Right cardiac atrium (tissue), 5 donors: ENCODE results near the gene KLHL17. TPM values are rescaled to one million over a fixed set of nuclear protein-coding genes. Genes with fewer than 3 reads are reported as not detected.
A peak's percentile ranks its signal among the peaks of the same experiment; 100 is the strongest.
"Not testable (repeated sequence)": the region's sequence is repeated elsewhere in the genome, so short reads cannot be mapped to it uniquely, and the experiment has no call there.

Experiments
- ATAC-seq, 2 donors: fragments of 200-7000 bp; cut with Tn5 transposase; one replicate each; pipeline versions ENCODE4 v1.8.0 to v1.9.1; 2020; ENCODE audit warnings: moderate library complexity in 2 of 2, mild to moderate bottlenecking in 1 of 2
- DNase-seq, 3 donors: peaks; one replicate each; pipeline ENCODE4 v3.0.0-alpha.2; 2020
- H3K27ac ChIP-seq: one replicate; pipeline ENCODE4 v1.5.1; 2013; ENCODE audit warnings: mild to moderate bottlenecking, low read length, control low read depth, moderate library complexity
- H3K27me3 ChIP-seq: one replicate; pipeline ENCODE4 v1.6.1; 2013; ENCODE audit not compliant: control insufficient read depth, insufficient read depth
- H3K4me1 ChIP-seq: one replicate; pipeline ENCODE4 v1.6.1; 2013; ENCODE audit warnings: low read length; ENCODE audit not compliant: control insufficient read depth, insufficient read depth
- H3K4me3 ChIP-seq: one replicate; pipeline ENCODE4 v1.5.1; 2013; ENCODE audit warnings: low read length, control low read depth
- H3K9me3 ChIP-seq: one replicate; pipeline ENCODE4 v1.6.1; 2013; ENCODE audit warnings: low read length; ENCODE audit not compliant: control insufficient read depth
- WGBS: extraction: QIAGEN DNeasy Blood & Tissue Kit; methylation state at CpG from one replicate; pipeline ENCODE4 v1.1.7; 2013; 5-methylcytosine and 5-hydroxymethylcytosine counted together
- intact Hi-C, 4 donors: fragments of 100-400 bp; cut with DNase I; formaldehyde crosslinking; loops; one replicate each; pipeline versions ENCODE4 v1.11.0 to v1.14.0; 2022 to 2023
- polyA plus RNA-seq: library from polyadenylated mRNA; stranded (reverse); fragments of 200-250 nt; gene quantifications from one replicate; pipeline ENCODE4 v1.2.3, GENCODE V29; 2013
- total RNA-seq, 4 donors: library from RNA; stranded (reverse); fragmentation: NEBNext Ultra II Directional; extraction: Animal tissue kit (Norgen Biotek cat#: 25700); gene quantifications; one replicate each; pipeline ENCODE4 v1.2.1, GENCODE V29; 2021
- donor health status: healthy with polysubstance abuse.
- donor health status: DM: no; HTN: yes; CAD: no.
- donor health status: DM: no; HTN: no; CAD: no.
- donor health status: DM: no; HTN: yes; CAD: no; lungs with severe emphysema.
- donor health status: DM: yes; HTN: yes; CAD: no.

KLHL17 gene
- total and polyA plus RNA-seq, 5 donors: 5.0 to 9.7 (median 5.4) TPM

- peaks cover 8% of the 10 kb centered on the region for H3K4me1 ChIP-seq
Measured at GRCh38 chr1:1000357-1001056, 40.1 kb downstream of the KLHL17 start.

GRCh38 chr1:1001057-1001783, 40.8 kb downstream of the KLHL17 start:
- H3K9me3 ChIP-seq: no peaks in the 10 kb centered on the region
- peak; percentile 41 to 70 (median 61) for DNase-seq
- no peaks in the 10 kb centered on the region for H3K27me3 ChIP-seq
- WGBS: 1% methylated on average over 58 of the region's 58 CpGs
- peak overlapping the region; percentile 60 for H3K4me3 ChIP-seq
- no peak for ATAC-seq
- H3K4me1 ChIP-seq: peaks cover 8% of the 10 kb centered on the region
- peak overlapping the region; percentile 79 for H3K27ac ChIP-seq
- intact Hi-C loops: no loop called here

More at GRCh38 chr1:1000357-1001056, 40.1 kb downstream of the KLHL17 start:
- ATAC-seq (peak; percentile 64 to 65), DNase-seq (peak; percentile 87 to 94 (median 88))
- H3K9me3 ChIP-seq: no peaks in the 10 kb centered on the region
- no peaks in the 10 kb centered on the region for H3K27me3 ChIP-seq
- H3K4me3 ChIP-seq: peak overlapping the region; percentile 60
- intact Hi-C loops: no loop called here
- peak overlapping the region; percentile 79 for H3K27ac ChIP-seq
- under 1% methylated on average over 75 of the region's 75 CpGs for WGBS

GRCh38 chr1:1003618-1004419, 43.4 kb downstream of the KLHL17 start:
- Histone ChIP-seq H3K4me1 (peaks cover 8% of the 10 kb centered on the region), H3K9me3 (no peaks in the 10 kb centered on the region), H3K4me3 (no peak overlapping the region), H3K27me3 (no peaks in the 10 kb centered on the region), H3K27ac (no peak overlapping the region)
- intact Hi-C loops: no loop called here
- 86% methylated on average over 22 of the region's 22 CpGs for WGBS
- no peak for ATAC-seq
- peak; percentile 18 to 61 (median 54) for DNase-seq

- 60% methylated on average over 7 of the region's 7 CpGs for WGBS
- peaks cover 8% of the 10 kb centered on the region for H3K4me1 ChIP-seq
- no peak overlapping the region for H3K4me3 ChIP-seq
- DNase-seq (peak in 1 of 3 donors; percentile 46), ATAC-seq (no peak)
- no peaks in the 10 kb centered on the region for H3K27me3 ChIP-seq
- H3K9me3 ChIP-seq: no peaks in the 10 kb centered on the region
- no peak overlapping the region for H3K27ac ChIP-seq
- intact Hi-C loops: no loop called here
Measured at GRCh38 chr1:1004420-1004779, 44.0 kb downstream of the KLHL17 start.

GRCh38 chr1:1004780-1005697, 44.7 kb downstream of the KLHL17 start:
- intact Hi-C loops: no loop called here
- 14% methylated on average over 21 of the region's 21 CpGs for WGBS
- Histone ChIP-seq H3K27ac (no peak overlapping the region), H3K4me3 (no peak overlapping the region), H3K4me1 (peaks cover 8% of the 10 kb centered on the region), H3K9me3 (no peaks in the 10 kb centered on the region), H3K27me3 (no peaks in the 10 kb centered on the region)
- ATAC-seq (peak; percentile 14 to 42), DNase-seq (peak; percentile 49 to 79 (median 78))

- H3K27ac ChIP-seq: no peak overlapping the region
- no peak overlapping the region for H3K4me3 ChIP-seq
- no peaks in the 10 kb centered on the region for H3K27me3 ChIP-seq
- ATAC-seq: no peak
- H3K9me3 ChIP-seq: no peaks in the 10 kb centered on the region
- intact Hi-C loops: no loop called here
- DNase-seq: peak in 1 of 3 donors; percentile 19
- H3K4me1 ChIP-seq: peaks cover 8% of the 10 kb centered on the region
- WGBS: 54% methylated on average over 23 of the region's 23 CpGs
Measured at GRCh38 chr1:1005774-1006304, 45.5 kb downstream of the KLHL17 start.

GRCh38 chr1:1006305-1007159, 46.1 kb downstream of the KLHL17 start:
- H3K27me3 ChIP-seq: no peaks in the 10 kb centered on the region
- peak in 1 of 3 donors; percentile 43 for DNase-seq
- H3K4me1 ChIP-seq: peaks cover 8% of the 10 kb centered on the region
- no peak for ATAC-seq
- no peaks in the 10 kb centered on the region for H3K9me3 ChIP-seq
- H3K27ac ChIP-seq: no peak overlapping the region
- no peak overlapping the region for H3K4me3 ChIP-seq
- intact Hi-C loops: no loop called here
- 79% methylated on average over 37 of the region's 37 CpGs for WGBS

GRCh38 chr1:1010131-1010530, 49.7 kb downstream of the KLHL17 start:
- H3K27ac ChIP-seq, intact Hi-C loops, H3K4me3 ChIP-seq, H3K9me3 ChIP-seq, H3K27me3 ChIP-seq, H3K4me1 ChIP-seq, DNase-seq, ATAC-seq: not testable (repeated sequence)
- WGBS: 90% methylated on average over 8 of the region's 8 CpGs

- H3K4me1 ChIP-seq: no peaks in the 10 kb centered on the region
- no peaks in the 10 kb centered on the region for H3K27me3 ChIP-seq
- 80% methylated on average over 14 of the region's 14 CpGs for WGBS
- no peak for ATAC-seq
- no peaks in the 10 kb centered on the region for H3K9me3 ChIP-seq
- intact Hi-C loops: no loop called here
- H3K4me3 ChIP-seq: no peak overlapping the region
- DNase-seq: peak in 2 of 3 donors; percentile 21 to 39
- H3K27ac ChIP-seq: no peak overlapping the region
Measured at GRCh38 chr1:1011396-1011949, 51.1 kb downstream of the KLHL17 start.
